GM21529 (cell line): ENCODE results near the gene LGALS9C.
"Not testable (repeated sequence)": the region's sequence is repeated elsewhere in the genome, so short reads cannot be mapped to it uniquely, and the experiment has no call there.

ENCODE experiments used
- ATAC-seq: cut with Tn5 transposase; IDR thresholded peaks from one replicate; pipeline ENCODE4 v1.9.1; 2021; ENCODE audit not compliant: unreplicated experiment

Gene LGALS9C

GRCh38 chr17:18528435-18528834, 51.8 kb downstream of the LGALS9C start:
- ATAC-seq: not testable (repeated sequence)

- ATAC-seq: not testable (repeated sequence)
Measured at GRCh38 chr17:18528899-18529500, 52.4 kb downstream of the LGALS9C start.

GRCh38 chr17:18530405-18530804, 53.8 kb downstream of the LGALS9C start:
- ATAC-seq: not testable (repeated sequence)

GRCh38 chr17:18542234-18542633, 65.6 kb downstream of the LGALS9C start:
- ATAC-seq: not testable (repeated sequence)

GRCh38 chr17:18542907-18543306, 66.3 kb downstream of the LGALS9C start:
- ATAC-seq: not testable (repeated sequence)
